CD4-positive, alpha-beta T cell (primary cell): ENCODE measurements around the gene CALML5. TPM values are rescaled to one million over a fixed set of nuclear protein-coding genes. Genes with fewer than 3 reads are reported as not detected.

Experiments
- ATAC-seq: fragments of 200-7000 bp; cut with Tn5 transposase; one replicate; pipeline ENCODE4 v1.10.0; 2022; ENCODE audit warnings: mild to moderate bottlenecking; ENCODE audit not compliant: poor library complexity
- CTCF ChIA-PET: fragments of 350-600 bp; sonication (Branson Sonifier 250); formaldehyde crosslinking; loops from one replicate; lab custom pipeline; 2021; ENCODE audit warnings: antibody characterized with exemption, inconsistent platforms; lab: Charles Lee
- POLR2A ChIA-PET: fragments of 350-600 bp; sonication (Branson Sonifier 250); formaldehyde crosslinking; loops from one replicate; lab custom pipeline; 2021; ENCODE audit warnings: antibody characterized with exemption, inconsistent platforms; lab: Charles Lee
- DNase-seq, 14 experiments: peaks; one replicate each; pipeline ENCODE4 v3.0.0-alpha.2; 2013 to 2020; ENCODE audit warnings: mixed read lengths in 2 of 14
- H3K27ac ChIP-seq, 2 donors: one replicate each; pipeline versions ENCODE4 v1.5.1 to v1.7.0; 2013; ENCODE audit warnings: low read length in 2 of 2, low read depth in 1 of 2, mild to moderate bottlenecking in 1 of 2
- H3K27me3 ChIP-seq, 2 experiments: 1 replicate in 1 of 2; 2 replicates in 1 of 2; pipeline versions ENCODE4 v1.6.1 to v1.7.0; 2013; ENCODE audit warnings: low read length in 2 of 2, control low read depth in 1 of 2, mild to moderate bottlenecking in 1 of 2, moderate library complexity in 1 of 2; ENCODE audit not compliant: insufficient read depth in 2 of 2, control insufficient read depth in 1 of 2
- H3K36me3 ChIP-seq: one replicate; pipeline ENCODE4 v1.6.1; 2013; ENCODE audit warnings: low read length, control low read depth; ENCODE audit not compliant: insufficient read depth
- H3K4me1 ChIP-seq: one replicate; pipeline ENCODE4 v1.6.1; 2013; ENCODE audit warnings: low read length, control low read depth; ENCODE audit not compliant: insufficient read depth
- H3K4me3 ChIP-seq: one replicate; pipeline ENCODE4 v1.5.1; 2013; ENCODE audit warnings: mild to moderate bottlenecking, low read length, moderate library complexity
- H3K9me3 ChIP-seq, 2 experiments: 1 replicate in 1 of 2; 2 replicates in 1 of 2; pipeline versions ENCODE4 v1.6.1 to v1.7.0; 2013; ENCODE audit warnings: low read length in 2 of 2, mild to moderate bottlenecking in 2 of 2, control low read depth in 1 of 2, moderate library complexity in 1 of 2; ENCODE audit not compliant: control insufficient read depth in 1 of 2, insufficient read depth in 1 of 2
- H3K27ac Mint-ChIP-seq: one replicate; pipeline ENCODE4 v1.8.0; 2020; ENCODE audit warnings: mixed read lengths
- H3K27me3 Mint-ChIP-seq: one replicate; pipeline ENCODE4 v1.8.0; 2021; ENCODE audit warnings: mixed read lengths
- H3K36me3 Mint-ChIP-seq: one replicate; pipeline ENCODE4 v1.8.0; 2021; ENCODE audit warnings: low read depth, mixed read lengths
- H3K4me1 Mint-ChIP-seq: one replicate; pipeline ENCODE4 v1.8.0; 2021; ENCODE audit warnings: low read depth, mixed read lengths
- H3K4me3 Mint-ChIP-seq: one replicate; pipeline ENCODE4 v1.8.0; 2020; ENCODE audit warnings: mild to moderate bottlenecking, mixed read lengths
- H3K9me3 Mint-ChIP-seq: one replicate; pipeline ENCODE4 v1.8.0; 2020; ENCODE audit warnings: mixed read lengths
- CTCF ChIP-seq: fragments of 200-600 bp; IDR thresholded peaks from one replicate; pipeline ENCODE4 v1.8.0; 2022; ENCODE audit warnings: antibody characterized with exemption, mild to moderate bottlenecking
- intact Hi-C, 2 experiments: fragments of 100-400 bp; cut with DNase I in 1 of 2; cut with micrococcal nuclease in 1 of 2; formaldehyde crosslinking; loops; one replicate each; pipeline versions ENCODE4 v1.15.1 to v1.9.0; 2023 to 2025; cut with DNase I, micrococcal nuclease
- total RNA-seq, 174 experiments: library from RNA in 2 of 174; stranded (reverse) in 2 of 174; gene quantifications; one replicate each; pipeline ENCODE4 v1.2.3 and lab custom pipeline; 2021 to 2026

CALML5 gene
- total RNA-seq, 2 experiments from 2014 or later, result not detected

GRCh38 chr10:5531558-5532306 lies 32.4 kb upstream of the CALML5 start:
- Histone ChIP-seq H3K36me3 (no peaks in the 10 kb centered on the region), H3K4me1 (no peaks in the 10 kb centered on the region), H3K27ac (no peak overlapping the region), H3K27me3 (no peaks in the 10 kb centered on the region), H3K4me3 (no peak overlapping the region), H3K9me3 (no peaks in the 10 kb centered on the region)
- no peaks in the 10 kb centered on the region for H3K27me3 Mint-ChIP-seq
- ChIA-PET CTCF (no interaction called here), POLR2A (no interaction called here)
- intact Hi-C loops, result no loop called here
- H3K4me1 Mint-ChIP-seq, result no peaks in the 10 kb centered on the region
- DNase-seq (peak in 1 of 14 experiments; percentile 11), ATAC-seq (no peak)
- no peaks in the 10 kb centered on the region for H3K36me3 Mint-ChIP-seq
- no peaks in the 10 kb centered on the region for H3K9me3 Mint-ChIP-seq
- no peak for TF ChIP-seq CTCF
- H3K27ac Mint-ChIP-seq, result no peak overlapping the region
- no peak overlapping the region for H3K4me3 Mint-ChIP-seq

- no peaks in the 10 kb centered on the region for H3K27me3 ChIP-seq
- no peaks in the 10 kb centered on the region for H3K4me1 Mint-ChIP-seq
- H3K36me3 Mint-ChIP-seq, result no peaks in the 10 kb centered on the region
- no peak overlapping the region for H3K27ac ChIP-seq
- no peaks in the 10 kb centered on the region for H3K36me3 ChIP-seq
- DNase-seq (no peak), ATAC-seq (no peak)
- ChIA-PET CTCF (interaction anchor here (1.2 kb wide), 1 partner anchor 12 kb away, joined by 3 read pairs; no protein-coding TSS in a partner anchor), POLR2A (no interaction called here)
- intact Hi-C loops, result no loop called here
- H3K27ac Mint-ChIP-seq, result no peak overlapping the region
- no peak overlapping the region for H3K4me3 Mint-ChIP-seq
- TF ChIP-seq CTCF, result no peak
- H3K27me3 Mint-ChIP-seq, result no peaks in the 10 kb centered on the region
- no peak overlapping the region for H3K4me3 ChIP-seq
- no peaks in the 10 kb centered on the region for H3K4me1 ChIP-seq
- H3K9me3 Mint-ChIP-seq, result no peaks in the 10 kb centered on the region
- H3K9me3 ChIP-seq, result no peaks in the 10 kb centered on the region
These were observed 31.6 kb upstream of the CALML5 start for GRCh38 chr10:5530846-5531557.

GRCh38 chr10:5530412-5530806 lies 31.0 kb upstream of the CALML5 start:
- ATAC-seq (no peak), DNase-seq (peak in 1 of 14 experiments; percentile 16)
- Histone ChIP-seq H3K9me3 (no peaks in the 10 kb centered on the region), H3K36me3 (no peaks in the 10 kb centered on the region), H3K27me3 (no peaks in the 10 kb centered on the region), H3K4me3 (no peak overlapping the region), H3K4me1 (no peaks in the 10 kb centered on the region), H3K27ac (no peak overlapping the region)
- Mint-ChIP-seq H3K4me1 (no peaks in the 10 kb centered on the region), H3K27ac (no peak overlapping the region), H3K27me3 (no peaks in the 10 kb centered on the region), H3K36me3 (no peaks in the 10 kb centered on the region), H3K4me3 (no peak overlapping the region), H3K9me3 (no peaks in the 10 kb centered on the region)
- ChIA-PET POLR2A (no interaction called here), CTCF (interaction anchor here (1.2 kb wide), 1 partner anchor 13 kb away, joined by 3 read pairs; no protein-coding TSS in a partner anchor)
- no peak for TF ChIP-seq CTCF
- intact Hi-C loops, result no loop called here
